SU-DHL-6 (cell line): ENCODE measurements around the gene CSF2RB.

Experiments
- H2AFZ ChIP-seq: fragments of 200-600 bp; sonication (generic); 2 replicates; pipeline ENCODE4 v1.6.1; 2014; ENCODE audit warnings: low read depth, mild to moderate bottlenecking, moderate library complexity, mixed read lengths, antibody characterized with exemption, low read length; ENCODE audit not compliant: severe bottlenecking
- H3F3A ChIP-seq: fragments of 200-600 bp; shearing (Covaris generic); 2 replicates; pipeline ENCODE4 v1.6.0; 2016; ENCODE audit warnings: antibody characterized with exemption, mild to moderate bottlenecking; ENCODE audit not compliant: insufficient read depth
- H3K27ac ChIP-seq: fragments of 200-600 bp; sonication (generic); 2 replicates; pipeline ENCODE4 v1.5.1; 2016; ENCODE audit warnings: low read depth, mild to moderate bottlenecking, low read length, moderate library complexity, mixed read lengths
- H3K27me3 ChIP-seq: fragments of 200-600 bp; sonication (generic), shearing (Covaris generic); 2 replicates; pipeline ENCODE4 v1.6.0; 2014; ENCODE audit warnings: mild to moderate bottlenecking, low read length
- H3K36me3 ChIP-seq: fragments of 200-600 bp; sonication (generic); 2 replicates; pipeline ENCODE4 v1.6.1; 2014; ENCODE audit warnings: mild to moderate bottlenecking, low read length, mixed read lengths
- H3K4me2 ChIP-seq: fragments of 300-600, 200-600 bp; shearing (Covaris generic), sonication (generic); 2 replicates; pipeline ENCODE4 v1.6.0; 2014; ENCODE audit warnings: low read length, low read depth, mild to moderate bottlenecking; ENCODE audit not compliant: poor library complexity, severe bottlenecking
- H3K4me3 ChIP-seq: fragments of 200-600 bp; sonication (generic); 2 replicates; pipeline ENCODE4 v1.5.1; 2014; ENCODE audit warnings: antibody characterized with exemption, low read length, mild to moderate bottlenecking, mixed read lengths; ENCODE audit not compliant: insufficient read depth, poor library complexity, severe bottlenecking
- H3K79me2 ChIP-seq: fragments of 200-600 bp; sonication (generic); 2 replicates; pipeline ENCODE4 v1.6.1; 2014; ENCODE audit warnings: mild to moderate bottlenecking, low read length, moderate library complexity; ENCODE audit not compliant: insufficient read depth
- H3K9ac ChIP-seq: fragments of 200-600 bp; sonication (generic); 2 replicates; pipeline ENCODE4 v1.7.0; 2014; ENCODE audit warnings: mild to moderate bottlenecking, low read length
- H3K9me2 ChIP-seq: fragments of 200-600 bp; sonication (generic); replicated peaks from 2 replicates; pipeline ENCODE4 v1.6.1; 2014; ENCODE audit warnings: low read length; ENCODE audit not compliant: insufficient read depth
- H3K9me3 ChIP-seq: fragments of 200-600 bp; sonication (generic); 2 replicates; pipeline ENCODE4 v1.6.1; 2014; ENCODE audit warnings: low read length, mixed read lengths; ENCODE audit not compliant: insufficient read depth
- H4K20me1 ChIP-seq: fragments of 200-600 bp; sonication (generic); 2 replicates; pipeline ENCODE4 v1.6.1; 2014; ENCODE audit warnings: low read depth, mild to moderate bottlenecking, antibody characterized with exemption, low read length, moderate library complexity, mixed read lengths
- CTCF ChIP-seq: fragments of 200-600 bp; sonication (generic); IDR thresholded peaks from one replicate; pipeline ENCODE4 v1.5.1; 2017; ENCODE audit warnings: antibody characterized with exemption, mild to moderate bottlenecking, low read length, moderate library complexity; ENCODE audit not compliant: insufficient read depth, poor library complexity, severe bottlenecking
- EZH2phosphoT487 ChIP-seq: fragments of 200-600 bp; sonication (generic), shearing (Covaris generic); conservative IDR thresholded peaks from 2 replicates; pipeline ENCODE4 v1.6.1; 2018; ENCODE audit warnings: mild to moderate bottlenecking, antibody characterized with exemption, low read length, moderate library complexity, mixed read lengths

CSF2RB gene

DNA sequence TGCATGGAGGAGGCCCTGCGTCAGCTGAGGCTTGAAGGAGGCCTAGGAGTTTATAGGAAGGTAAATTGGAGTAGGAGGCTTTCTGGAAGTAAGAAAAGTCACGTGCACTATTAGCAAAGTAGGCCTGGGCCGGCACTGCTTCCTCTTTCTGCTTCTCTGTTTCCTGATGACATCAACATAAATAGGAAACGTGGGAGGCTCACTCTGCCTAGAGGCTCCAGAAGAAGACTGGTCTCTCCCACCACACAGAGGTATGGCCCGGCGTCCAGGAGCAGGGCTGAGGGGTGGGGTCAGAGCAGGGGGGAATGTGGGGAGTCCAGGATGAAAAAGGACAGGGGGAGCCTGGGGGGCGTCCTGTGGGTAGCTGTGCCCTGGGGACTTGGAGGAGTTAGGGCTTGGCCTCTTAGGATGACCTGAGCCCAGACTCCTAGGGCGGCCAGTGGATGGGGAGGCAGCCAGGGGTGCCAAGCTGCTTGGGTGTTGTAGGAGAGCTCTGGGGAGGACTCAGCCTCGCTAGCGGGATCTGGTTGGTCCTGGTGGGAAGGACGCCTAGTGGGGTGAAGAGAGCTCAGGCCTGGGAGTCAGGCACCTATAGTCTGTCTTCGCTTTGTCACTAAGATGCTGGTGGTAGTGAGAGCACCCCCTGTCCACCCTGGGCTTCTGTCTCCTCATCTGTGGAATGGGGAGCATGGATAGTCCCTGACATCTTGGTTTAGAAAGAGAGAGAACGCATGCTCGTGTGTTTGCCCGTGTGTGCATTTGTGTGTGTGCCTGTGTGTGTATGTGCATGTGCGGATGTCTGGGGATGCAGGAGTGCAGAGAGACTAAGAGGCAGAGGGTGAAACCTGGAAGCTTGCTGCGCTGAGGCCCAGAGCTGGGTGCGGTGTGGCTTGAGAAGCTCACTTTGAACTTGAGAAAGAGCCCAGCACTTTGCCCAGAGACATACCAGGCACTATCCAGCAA, at the start of gene CSF2RB:
TSS of gene CSF2RB (plus strand) at position 202 of the 963 bp plus-strand sequence. CDS start 8,580 bp downstream, outside the sequence.
- no peaks in the 10 kb centered on the region for H3K36me3 ChIP-seq
- no peaks in the 10 kb centered on the region for H3K9me3 ChIP-seq
- no peak within 1 kb of the TSS for H2AFZ ChIP-seq
- no peaks in the 10 kb centered on the region for H3K9me2 ChIP-seq
- H3K27ac ChIP-seq: no peak within 1 kb of the TSS
- TF ChIP-seq EZH2phosphoT487 (no peak), CTCF (no peak)
- no peaks in the 10 kb centered on the region for H3F3A ChIP-seq
- H3K27me3 ChIP-seq: no peaks in the 10 kb centered on the region
- no peaks in the 10 kb centered on the region for H4K20me1 ChIP-seq
- H3K79me2 ChIP-seq: no peaks in the 10 kb centered on the region
- H3K9ac ChIP-seq: no peak within 1 kb of the TSS
- H3K4me2 ChIP-seq: no peak within 1 kb of the TSS
- no peak within 1 kb of the TSS for H3K4me3 ChIP-seq

DNA sequence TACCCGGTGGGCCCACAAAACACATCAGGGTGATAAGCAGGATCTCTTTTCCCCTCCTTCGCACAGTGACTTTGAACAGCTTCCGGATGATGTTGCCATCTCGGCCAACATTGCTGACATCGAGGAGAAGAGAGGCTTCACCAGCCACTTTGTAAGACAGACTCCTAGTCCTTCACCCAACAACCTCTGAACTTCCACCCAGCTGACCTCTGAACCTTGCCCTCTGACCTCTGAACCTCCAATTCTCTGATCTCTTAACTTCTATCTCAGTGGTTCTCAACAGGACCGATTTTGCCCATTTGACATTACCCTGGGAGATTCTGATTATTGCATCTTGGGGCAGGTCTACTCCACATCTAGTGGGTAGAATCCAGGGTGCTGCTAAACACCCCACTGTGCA, 49.4 kb upstream of the CSF2RB start:
- TF ChIP-seq EZH2phosphoT487 (no peak), CTCF (no peak)
- H3K27ac ChIP-seq: no peak overlapping the region
- H3K9me3 ChIP-seq: no peaks in the 10 kb centered on the region
- no peaks in the 10 kb centered on the region for H3K9me2 ChIP-seq
- no peak overlapping the region for H3K9ac ChIP-seq
- no peaks in the 10 kb centered on the region for H3K36me3 ChIP-seq
- no peaks in the 10 kb centered on the region for H3K27me3 ChIP-seq
- H3K4me3 ChIP-seq: no peak overlapping the region
- peaks cover 18% of the 10 kb centered on the region for H3F3A ChIP-seq
- H3K79me2 ChIP-seq: no peaks in the 10 kb centered on the region
- H2AFZ ChIP-seq: no peak overlapping the region
- H4K20me1 ChIP-seq: no peaks in the 10 kb centered on the region
- no peak overlapping the region for H3K4me2 ChIP-seq

- H3K4me3 ChIP-seq: no peak overlapping the region
- no peaks in the 10 kb centered on the region for H3K9me2 ChIP-seq
- no peak overlapping the region for H3K4me2 ChIP-seq
- no peaks in the 10 kb centered on the region for H3K9me3 ChIP-seq
- H3F3A ChIP-seq: peaks cover 11% of the 10 kb centered on the region
- TF ChIP-seq CTCF: no peak
- no peak for TF ChIP-seq EZH2phosphoT487
- H3K27ac ChIP-seq: no peak overlapping the region
- H3K9ac ChIP-seq: no peak overlapping the region
- no peaks in the 10 kb centered on the region for H3K27me3 ChIP-seq
- H4K20me1 ChIP-seq: no peaks in the 10 kb centered on the region
- H3K36me3 ChIP-seq: no peaks in the 10 kb centered on the region
- H3K79me2 ChIP-seq: no peaks in the 10 kb centered on the region
- H2AFZ ChIP-seq: no peak overlapping the region
Measured at GRCh38 chr22:36864454-36865215, 48.8 kb upstream of the CSF2RB start.
